ENCODE results near the gene PKIG.
"Not testable (repeated sequence)": the region's sequence is repeated elsewhere in the genome, so short reads cannot be mapped to it uniquely, and the experiment has no call there.

Gene PKIG

GRCh38 chr20:44653546-44653945, 71.2 kb downstream of the PKIG start:
- Mint-ChIP-seq H3K36me3 (ENCODE audit: insufficient read depth) (peaks cover 9% of the 10 kb centered on the region), H3K27me3 (no peaks in the 10 kb centered on the region), H3K27ac (ENCODE audit: low read depth) (peak overlapping the region; percentile 74), H3K4me1 (peaks cover 39% of the 10 kb centered on the region), H3K4me3 (peak overlapping the region; percentile 79), H3K9me3 (no peaks in the 10 kb centered on the region)
- DNase-seq (ENCODE audit: low spot score in 2 of 2) (no peak), ATAC-seq (replicated peaks; ENCODE audit: extremely low read depth, poor library complexity, severe bottlenecking) (no peak)

- not testable (repeated sequence) for ATAC-seq (replicated peaks; ENCODE audit: extremely low read depth, poor library complexity, severe bottlenecking); H3K27me3 Mint-ChIP-seq; H3K9me3 Mint-ChIP-seq; H3K27ac Mint-ChIP-seq (ENCODE audit: low read depth); DNase-seq (ENCODE audit: low spot score in 2 of 2); H3K4me3 Mint-ChIP-seq
- peaks cover 33% of the 10 kb centered on the region for H3K4me1 Mint-ChIP-seq
- H3K36me3 Mint-ChIP-seq (ENCODE audit: insufficient read depth) = peaks cover 10% of the 10 kb centered on the region
Measured at GRCh38 chr20:44654210-44654609, 71.8 kb downstream of the PKIG start.

- ATAC-seq (replicated peaks; ENCODE audit: extremely low read depth, poor library complexity, severe bottlenecking) (no peak), DNase-seq (ENCODE audit: low spot score in 2 of 2) (no peak)
- Mint-ChIP-seq H3K27me3 (no peaks in the 10 kb centered on the region), H3K4me1 (peaks cover 26% of the 10 kb centered on the region), H3K36me3 (ENCODE audit: insufficient read depth) (peaks cover 8% of the 10 kb centered on the region), H3K4me3 (no peak overlapping the region), H3K27ac (ENCODE audit: low read depth) (no peak overlapping the region), H3K9me3 (no peaks in the 10 kb centered on the region)
Measured at GRCh38 chr20:44656448-44656847, 74.1 kb downstream of the PKIG start.

- Mint-ChIP-seq H3K9me3 (no peaks in the 10 kb centered on the region), H3K4me1 (peaks cover 27% of the 10 kb centered on the region), H3K27me3 (no peaks in the 10 kb centered on the region), H3K27ac (ENCODE audit: low read depth) (no peak overlapping the region), H3K4me3 (no peak overlapping the region), H3K36me3 (ENCODE audit: insufficient read depth) (peaks cover 14% of the 10 kb centered on the region)
- DNase-seq (ENCODE audit: low spot score in 2 of 2) (no peak), ATAC-seq (replicated peaks; ENCODE audit: extremely low read depth, poor library complexity, severe bottlenecking) (no peak)
Measured at GRCh38 chr20:44657875-44658274, 75.5 kb downstream of the PKIG start.

- H3K9me3 Mint-ChIP-seq = no peaks in the 10 kb centered on the region
- ATAC-seq (replicated peaks; ENCODE audit: extremely low read depth, poor library complexity, severe bottlenecking) (no peak), DNase-seq (ENCODE audit: low spot score in 2 of 2) (no peak)
- H3K4me3 Mint-ChIP-seq = no peak overlapping the region
- no peaks in the 10 kb centered on the region for H3K27me3 Mint-ChIP-seq
- H3K27ac Mint-ChIP-seq (ENCODE audit: low read depth) = no peak overlapping the region
- H3K4me1 Mint-ChIP-seq = peaks cover 19% of the 10 kb centered on the region
- peaks cover 14% of the 10 kb centered on the region for H3K36me3 Mint-ChIP-seq (ENCODE audit: insufficient read depth)
Measured at GRCh38 chr20:44658810-44659209, 76.4 kb downstream of the PKIG start.

- ATAC-seq (replicated peaks; ENCODE audit: extremely low read depth, poor library complexity, severe bottlenecking) (no peak), DNase-seq (ENCODE audit: low spot score in 2 of 2) (no peak)
- H3K4me3 Mint-ChIP-seq = no peak overlapping the region
- H3K36me3 Mint-ChIP-seq (ENCODE audit: insufficient read depth) = peaks cover 14% of the 10 kb centered on the region
- H3K27me3 Mint-ChIP-seq = no peaks in the 10 kb centered on the region
- H3K4me1 Mint-ChIP-seq = peaks cover 17% of the 10 kb centered on the region
- H3K27ac Mint-ChIP-seq (ENCODE audit: low read depth) = peak overlapping the region; percentile 66
- H3K9me3 Mint-ChIP-seq = no peaks in the 10 kb centered on the region
Measured at GRCh38 chr20:44659931-44660330, 77.6 kb downstream of the PKIG start.

GRCh38 chr20:44660581-44660980, 78.2 kb downstream of the PKIG start:
- no peak for DNase-seq (ENCODE audit: low spot score in 2 of 2)

GRCh38 chr20:44662261-44662660, 79.9 kb downstream of the PKIG start:
- Mint-ChIP-seq H3K9me3 (no peaks in the 10 kb centered on the region), H3K27ac (ENCODE audit: low read depth) (no peak overlapping the region), H3K27me3 (no peaks in the 10 kb centered on the region), H3K4me1 (peaks cover 23% of the 10 kb centered on the region), H3K4me3 (no peak overlapping the region), H3K36me3 (ENCODE audit: insufficient read depth) (peaks cover 14% of the 10 kb centered on the region)
- no peak for ATAC-seq (replicated peaks; ENCODE audit: extremely low read depth, poor library complexity, severe bottlenecking)
- no peak for DNase-seq (ENCODE audit: low spot score in 2 of 2)

More at GRCh38 chr20:44660581-44660980, 78.2 kb downstream of the PKIG start:
- Mint-ChIP-seq H3K4me1 (peaks cover 17% of the 10 kb centered on the region), H3K4me3 (no peak overlapping the region), H3K27ac (ENCODE audit: low read depth) (no peak overlapping the region), H3K9me3 (no peaks in the 10 kb centered on the region), H3K27me3 (no peaks in the 10 kb centered on the region), H3K36me3 (ENCODE audit: insufficient read depth) (peaks cover 14% of the 10 kb centered on the region)
- ATAC-seq (replicated peaks; ENCODE audit: extremely low read depth, poor library complexity, severe bottlenecking) = no peak

GRCh38 chr20:44664131-44664530, 81.8 kb downstream of the PKIG start:
- H3K27me3 Mint-ChIP-seq = no peaks in the 10 kb centered on the region
- no peaks in the 10 kb centered on the region for H3K9me3 Mint-ChIP-seq
- H3K27ac Mint-ChIP-seq (ENCODE audit: low read depth) = no peak overlapping the region
- DNase-seq (ENCODE audit: low spot score in 2 of 2) (no peak), ATAC-seq (replicated peaks; ENCODE audit: extremely low read depth, poor library complexity, severe bottlenecking) (no peak)
- H3K4me1 Mint-ChIP-seq = peaks cover 25% of the 10 kb centered on the region
- H3K4me3 Mint-ChIP-seq = no peak overlapping the region
- peaks cover 19% of the 10 kb centered on the region for H3K36me3 Mint-ChIP-seq (ENCODE audit: insufficient read depth)

GRCh38 chr20:44666066-44666465, 83.7 kb downstream of the PKIG start:
- Mint-ChIP-seq H3K9me3 (no peaks in the 10 kb centered on the region), H3K4me3 (no peak overlapping the region), H3K4me1 (peaks cover 23% of the 10 kb centered on the region), H3K27ac (ENCODE audit: low read depth) (no peak overlapping the region), H3K27me3 (no peaks in the 10 kb centered on the region), H3K36me3 (ENCODE audit: insufficient read depth) (peaks cover 18% of the 10 kb centered on the region)
- ATAC-seq (replicated peaks; ENCODE audit: extremely low read depth, poor library complexity, severe bottlenecking) (no peak), DNase-seq (ENCODE audit: low spot score in 2 of 2) (no peak)

Data from central memory CD8-positive, alpha-beta T cell (primary cell).